WTC11 (cell line): ENCODE results near the gene ZBTB8A. TPM values are rescaled to one million over a fixed set of nuclear protein-coding genes. Genes with fewer than 3 reads are reported as not detected.

Experiments
- ATAC-seq: fragments of 200-7000 bp; cut with Tn5 transposase; 2 replicates; pipeline ENCODE4 v1.10.0; 2021; ENCODE audit warnings: mild to moderate bottlenecking, moderate library complexity
- CTCF ChIA-PET: fragments of 300-600 bp; sonication (Branson Sonifier 250); formaldehyde crosslinking; loops from one replicate; lab custom pipeline; 2021; ENCODE audit warnings: antibody characterized with exemption; lab: Charles Lee
- POLR2A ChIA-PET: fragments of 350-600 bp; sonication (Branson Sonifier 250); formaldehyde crosslinking; loops from one replicate; lab custom pipeline; 2021; ENCODE audit warnings: antibody characterized with exemption; lab: Charles Lee
- DNase-seq: peaks from one replicate; pipeline ENCODE4 v3.0.0; 2021; ENCODE audit warnings: low spot score
- H3K27ac Mint-ChIP-seq: 2 replicates; pipeline ENCODE4 v1.8.0; 2021; ENCODE audit warnings: mixed read lengths
- H3K27me3 Mint-ChIP-seq: 2 replicates; pipeline ENCODE4 v1.8.0; 2021; ENCODE audit warnings: low read depth, mild to moderate bottlenecking, moderate library complexity, mixed read lengths
- H3K36me3 Mint-ChIP-seq: 2 replicates; pipeline ENCODE4 v1.8.0; 2021; ENCODE audit warnings: mixed read lengths
- H3K4me1 Mint-ChIP-seq: 2 replicates; pipeline ENCODE4 v1.8.0; 2022; ENCODE audit warnings: mixed read lengths
- H3K4me3 Mint-ChIP-seq: 2 replicates; pipeline ENCODE4 v1.8.0; 2021; ENCODE audit warnings: mild to moderate bottlenecking, moderate library complexity, mixed read lengths
- H3K9me3 Mint-ChIP-seq: 2 replicates; pipeline ENCODE4 v1.8.0; 2021; ENCODE audit warnings: mixed read lengths
- ARID4B ChIP-seq: sonication (generic); formaldehyde crosslinking; IDR thresholded peaks from 2 replicates; pipeline ENCODE4 v1.8.0; 2023; ENCODE audit warnings: missing genetic modification reagents, mild to moderate bottlenecking, borderline replicate concordance
- ATF1 ChIP-seq: sonication (generic); formaldehyde crosslinking; IDR thresholded peaks from 2 replicates; pipeline ENCODE4 v1.8.1; 2023; ENCODE audit warnings: mild to moderate bottlenecking, moderate library complexity, missing genetic modification reagents
- ATF6 ChIP-seq: sonication (generic); formaldehyde crosslinking; IDR thresholded peaks from 2 replicates; pipeline ENCODE4 v1.8.1; 2023; ENCODE audit warnings: mild to moderate bottlenecking, missing genetic modification reagents
- CBFB ChIP-seq: sonication (generic); formaldehyde crosslinking; IDR thresholded peaks from 2 replicates; pipeline ENCODE4 v1.8.1; 2022; ENCODE audit warnings: mild to moderate bottlenecking, low read depth, missing genetic modification reagents
- CREB1 ChIP-seq: sonication (generic); formaldehyde crosslinking; IDR thresholded peaks from 2 replicates; pipeline ENCODE4 v1.8.0; 2023; ENCODE audit warnings: mild to moderate bottlenecking, missing genetic modification reagents
- ESRRA ChIP-seq: sonication (generic); formaldehyde crosslinking; IDR thresholded peaks from 2 replicates; pipeline ENCODE4 v1.8.1; 2022; ENCODE audit warnings: mild to moderate bottlenecking, missing genetic modification reagents, borderline replicate concordance
- ETV6 ChIP-seq: sonication (generic); formaldehyde crosslinking; IDR thresholded peaks from 2 replicates; pipeline ENCODE4 v1.8.1; 2022; ENCODE audit warnings: mild to moderate bottlenecking, missing genetic modification reagents
- GRHL2 ChIP-seq: fragments of 250-450 bp; sonication (Bioruptor Pico); IDR thresholded peaks from 2 replicates; pipeline ENCODE4 v1.8.0; 2022; ENCODE audit warnings: mild to moderate bottlenecking, moderate library complexity; ENCODE audit not compliant: insufficient replicate concordance, severe bottlenecking
- MAX ChIP-seq: sonication (generic); formaldehyde crosslinking; IDR thresholded peaks from 2 replicates; pipeline ENCODE4 v1.8.0; 2022; ENCODE audit warnings: mild to moderate bottlenecking, missing genetic modification reagents
- MXD4 ChIP-seq: fragments of 250-450 bp; sonication (Bioruptor Pico); IDR thresholded peaks from 2 replicates; pipeline ENCODE4 v1.8.0; 2021; ENCODE audit warnings: mild to moderate bottlenecking, moderate library complexity, borderline replicate concordance
- OVOL2 ChIP-seq: fragments of 250-450 bp; sonication (Bioruptor Pico); IDR thresholded peaks from 2 replicates; pipeline ENCODE4 v1.9.0; 2021; ENCODE audit warnings: mild to moderate bottlenecking, borderline replicate concordance
- PRDM15 ChIP-seq: sonication (generic); formaldehyde crosslinking; IDR thresholded peaks from 2 replicates; pipeline ENCODE4 v1.8.0; 2022; ENCODE audit warnings: missing genetic modification reagents
- SP1 ChIP-seq: sonication (generic); formaldehyde crosslinking; conservative IDR thresholded peaks from 2 replicates; pipeline ENCODE4 v1.8.1; 2022; ENCODE audit warnings: missing genetic modification reagents
- total RNA-seq: library from RNA; stranded (reverse); gene quantifications from 3 replicates; pipeline ENCODE4 v1.2.3, GENCODE V29; 2021
- TF ChIP-seq, protein P1 (sequence below): sonication (generic); formaldehyde crosslinking; IDR thresholded peaks from 2 replicates; pipeline ENCODE4 v1.8.1; 2023; ENCODE audit warnings: mild to moderate bottlenecking, moderate library complexity, missing genetic modification reagents
- TF ChIP-seq, protein P2 (sequence below): sonication (generic); formaldehyde crosslinking; IDR thresholded peaks from 2 replicates; pipeline ENCODE4 v1.8.1; 2022; ENCODE audit warnings: low read depth, missing genetic modification reagents, borderline replicate concordance

The ZBTB8A gene
- total RNA-seq, 1 experiment from 2014 or later: 7.7 TPM

GRCh38 chr1:32635508-32636277 lies 96.5 kb downstream of the ZBTB8A start:
- DNase-seq (no peak), ATAC-seq (no peak)
- CTCF ChIA-PET: interaction anchor here (1.1 kb wide), 1 partner anchor 115 kb away, joined by 3 read pairs; no protein-coding TSS in a partner anchor
- POLR2A ChIA-PET: no interaction called here
- Mint-ChIP-seq H3K27me3 (no peaks in the 10 kb centered on the region), H3K27ac (peak overlapping the region; percentile 52), H3K36me3 (peaks cover 8% of the 10 kb centered on the region; the same call in 1 of the 2 replicates), H3K9me3 (no peaks in the 10 kb centered on the region), H3K4me3 (no peak overlapping the region), H3K4me1 (peaks cover 53% of the 10 kb centered on the region)
- TF ChIP-seq, protein P1, sequence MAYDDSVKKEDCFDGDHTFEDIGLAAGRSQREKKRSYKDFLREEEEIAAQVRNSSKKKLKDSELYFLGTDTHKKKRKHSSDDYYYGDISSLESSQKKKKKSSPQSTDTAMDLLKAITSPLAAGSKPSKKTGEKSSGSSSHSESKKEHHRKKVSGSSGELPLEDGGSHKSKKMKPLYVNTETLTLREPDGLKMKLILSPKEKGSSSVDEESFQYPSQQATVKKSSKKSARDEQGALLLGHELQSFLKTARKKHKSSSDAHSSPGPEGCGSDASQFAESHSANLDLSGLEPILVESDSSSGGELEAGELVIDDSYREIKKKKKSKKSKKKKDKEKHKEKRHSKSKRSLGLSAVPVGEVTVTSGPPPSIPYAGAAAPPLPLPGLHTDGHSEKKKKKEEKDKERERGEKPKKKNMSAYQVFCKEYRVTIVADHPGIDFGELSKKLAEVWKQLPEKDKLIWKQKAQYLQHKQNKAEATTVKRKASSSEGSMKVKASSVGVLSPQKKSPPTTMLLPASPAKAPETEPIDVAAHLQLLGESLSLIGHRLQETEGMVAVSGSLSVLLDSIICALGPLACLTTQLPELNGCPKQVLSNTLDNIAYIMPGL (CRISPR knock-in tag): no peak
- no peak for TF ChIP-seq CREB1 (CRISPR knock-in tag)
- no peak for TF ChIP-seq GRHL2 (CRISPR knock-in tag)
- no peak for TF ChIP-seq ARID4B (CRISPR knock-in tag)
- TF ChIP-seq OVOL2 (CRISPR knock-in tag): no peak
- TF ChIP-seq ETV6: no peak
- TF ChIP-seq, protein P2, sequence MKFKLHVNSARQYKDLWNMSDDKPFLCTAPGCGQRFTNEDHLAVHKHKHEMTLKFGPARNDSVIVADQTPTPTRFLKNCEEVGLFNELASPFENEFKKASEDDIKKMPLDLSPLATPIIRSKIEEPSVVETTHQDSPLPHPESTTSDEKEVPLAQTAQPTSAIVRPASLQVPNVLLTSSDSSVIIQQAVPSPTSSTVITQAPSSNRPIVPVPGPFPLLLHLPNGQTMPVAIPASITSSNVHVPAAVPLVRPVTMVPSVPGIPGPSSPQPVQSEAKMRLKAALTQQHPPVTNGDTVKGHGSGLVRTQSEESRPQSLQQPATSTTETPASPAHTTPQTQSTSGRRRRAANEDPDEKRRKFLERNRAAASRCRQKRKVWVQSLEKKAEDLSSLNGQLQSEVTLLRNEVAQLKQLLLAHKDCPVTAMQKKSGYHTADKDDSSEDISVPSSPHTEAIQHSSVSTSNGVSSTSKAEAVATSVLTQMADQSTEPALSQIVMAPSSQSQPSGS (CRISPR knock-in tag): no peak

DNA sequence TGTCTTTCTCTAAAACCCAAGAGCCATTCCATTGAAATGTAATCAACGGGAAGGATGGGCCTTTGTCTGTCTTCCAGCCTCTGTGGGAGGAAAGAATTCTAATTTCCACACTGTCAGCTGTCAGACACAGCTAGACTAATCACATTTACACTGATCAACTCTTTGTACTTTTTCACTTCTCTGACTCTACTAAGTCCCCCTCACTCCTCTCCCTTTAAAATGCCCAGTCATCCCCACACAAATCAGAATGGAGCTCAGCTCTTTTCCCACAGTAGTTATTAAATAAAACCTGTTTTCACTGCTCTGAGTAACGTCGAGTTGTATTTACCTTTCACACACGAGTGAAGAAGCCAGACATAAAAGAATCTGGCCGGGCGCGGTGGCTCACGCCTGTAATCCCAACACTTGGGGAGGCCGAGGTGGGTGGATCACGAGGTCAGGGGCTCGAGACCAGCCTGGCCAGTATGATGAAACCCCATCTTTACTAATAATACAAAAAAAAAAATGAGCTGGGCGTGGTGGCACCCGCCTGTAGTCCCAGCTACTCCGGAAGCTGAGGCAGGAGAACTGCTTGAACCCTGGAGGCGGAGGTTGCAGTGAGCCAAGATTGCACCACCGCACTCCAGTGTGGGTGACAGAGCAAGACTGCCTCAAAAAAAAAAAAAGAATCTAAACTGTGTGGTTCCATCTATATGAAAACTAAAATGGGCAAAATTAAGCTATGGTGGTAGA lies 97.9 kb downstream of the ZBTB8A start:
- Mint-ChIP-seq H3K27me3 (no peaks in the 10 kb centered on the region), H3K27ac (peak overlapping the region; percentile 89), H3K4me3 (no peak overlapping the region; the same call in 1 of the 2 replicates), H3K9me3 (no peaks in the 10 kb centered on the region), H3K4me1 (peaks cover 56% of the 10 kb centered on the region), H3K36me3 (peaks cover 8% of the 10 kb centered on the region; the same call in 1 of the 2 replicates)
- ChIA-PET POLR2A (interaction anchor here (0.7 to 1.6 kb wide), 2 partner anchors 14 kb away, joined by 3 to 10 read pairs; partner anchors contain the start of genes RBBP4 and ZBTB8OS), CTCF (interaction anchor here (0.5 to 1.1 kb wide), 5 partner anchors 14 to 140 kb away, joined by 3 read pairs; partner anchors contain the start of genes RBBP4 and ZBTB8OS)
- ATAC-seq (peak; percentile 57), DNase-seq (no peak)
- TF ChIP-seq SP1 (CRISPR knock-in tag): no peak
- TF ChIP-seq PRDM15 (CRISPR knock-in tag): no peak
- TF ChIP-seq ATF6 (CRISPR knock-in tag): no peak
- TF ChIP-seq CBFB: no peak
- no peak for TF ChIP-seq ATF1 (CRISPR knock-in tag)
- TF ChIP-seq OVOL2 (CRISPR knock-in tag): no peak
- TF ChIP-seq ESRRA (CRISPR knock-in tag): no peak
- TF ChIP-seq MXD4: no peak
- no peak for TF ChIP-seq MAX (CRISPR knock-in tag)
